Heart left ventricle (tissue), 16 donors: ENCODE measurements around the gene FUBP1. TPM values are rescaled to one million over a fixed set of nuclear protein-coding genes. Genes with fewer than 3 reads are reported as not detected.
A peak's percentile ranks its signal among the peaks of the same experiment; 100 is the strongest.

Source experiments
- ATAC-seq, 4 donors: fragments of 200-7000 bp; cut with Tn5 transposase; one replicate each; pipeline ENCODE4 v1.9.1; 2020 to 2022; ENCODE audit warnings: moderate library complexity in 4 of 4, mild to moderate bottlenecking in 3 of 4, moderate number of reproducible peaks in 1 of 4
- DNase-seq, 5 donors: peaks; one replicate each; pipeline ENCODE4 v3.0.0-alpha.2; 2020
- H3K27ac ChIP-seq, 12 donors: fragments of 200-600 bp; sonication (generic) in 4 of 12; one replicate each; pipeline versions ENCODE4 v1.5.0 to v1.8.0; 2016 to 2022; ENCODE audit warnings: mild to moderate bottlenecking in 2 of 12
- H3K27me3 ChIP-seq, 9 donors: fragments of 200-600 bp; sonication (generic) in 2 of 9; one replicate each; pipeline versions ENCODE4 v1.5.1 to v1.8.0; 2016 to 2022; ENCODE audit warnings: mild to moderate bottlenecking in 3 of 9
- H3K36me3 ChIP-seq, 9 donors: fragments of 200-600 bp; sonication (generic) in 2 of 9; one replicate each; pipeline versions ENCODE4 v1.5.0 to v1.8.0; 2018 to 2022; ENCODE audit warnings: mild to moderate bottlenecking in 2 of 9
- H3K4me1 ChIP-seq, 12 donors: fragments of 200-600 bp; sonication (generic) in 4 of 12; one replicate each; pipeline versions ENCODE4 v1.5.0 to v1.8.0; 2016 to 2022; ENCODE audit warnings: mild to moderate bottlenecking in 3 of 12
- H3K4me3 ChIP-seq, 12 donors: fragments of 200-600 bp; sonication (generic) in 4 of 12; one replicate each; pipeline versions ENCODE4 v1.5.0 to v1.8.0; 2017 to 2022; ENCODE audit warnings: mild to moderate bottlenecking in 9 of 12, moderate library complexity in 4 of 12
- H3K9me3 ChIP-seq, 12 donors: fragments of 200-600 bp; sonication (generic) in 4 of 12; one replicate each; pipeline versions ENCODE4 v1.5.0 to v1.8.0; 2016 to 2022; ENCODE audit warnings: mild to moderate bottlenecking in 1 of 12
- CTCF ChIP-seq, 12 donors: fragments of 200-600 bp; sonication (generic) in 4 of 12; IDR thresholded peaks; one replicate each; pipeline versions ENCODE4 v1.5.0 to v1.8.0; 2018 to 2022; ENCODE audit warnings: antibody characterized with exemption in 12 of 12, mild to moderate bottlenecking in 5 of 12
- POLR2A ChIP-seq, 2 donors: fragments of 450-650 bp; IDR thresholded peaks; one replicate each; pipeline ENCODE4 v1.6.1; 2017; ENCODE audit warnings: antibody characterized with exemption in 2 of 2, mild to moderate bottlenecking in 2 of 2, moderate library complexity in 2 of 2
- WGBS, 4 donors: extraction: QIAGEN DNeasy Blood & Tissue Kit in 2 of 4; methylation state at CpG; one replicate each; pipeline versions ENCODE4 v1.1.5 to v1.1.7; 2013 to 2018; 5-methylcytosine and 5-hydroxymethylcytosine counted together
- intact Hi-C, 10 donors: fragments of 100-400 bp; cut with DNase I; formaldehyde crosslinking; loops; one replicate each; pipeline versions ENCODE4 v1.11.1 to v1.14.2; 2022
- polyA plus RNA-seq, 2 donors: library from polyadenylated mRNA; stranded (reverse); fragments of 200-250 nt; gene quantifications; one replicate each; pipeline ENCODE4 v1.2.3, GENCODE V29; 2013
- total RNA-seq, 9 donors: library from RNA; depleted of rRNA in 2 of 9; stranded (reverse); fragments of >200 nt in 2 of 9; fragmentation: NEBNext Ultra II Directional in 3 of 9; extraction: Animal tissue kit (Norgen Biotek cat#: 25700) in 3 of 9; gene quantifications; one replicate each; pipeline versions ENCODE4 v1.1.0 to v1.2.4, GENCODE V29; 2016 to 2023
- donor health status: ischemic (EF 13 %, LVEDD 7.1; RV severe dilation, severe dysfunction).
- donor health status: healthy with polysubstance abuse.
- donor health status: DM: no; HTN: yes; CAD: no.
- donor health status: DM: no; HTN: no; CAD: no.
- donor health status: ischemic (EF 25% LVEDD 6.9; RV normal size, moderate dysfunction).
- donor health status: ischemic (EF 25% LVEDD 5.7; RV mildly dilated, moderate dysfunction).
- donor health status: healthy.
- donor health status: DM: yes; HTN: yes; CAD: no.
- donor health status: ischemic (EF 35%, LVEDD 5.7; RV mildly dilated, moderate dysfunction).
- donor health status: nonischemic (EF 11% LVEDD 7.7; RV severe dilation, severe dysfunction).
- donor health status: DM: yes; HTN: yes; CAD: no.
- donor health status: PGD.
- donor health status: ischemic (EF 29% LVEDD 5.4; RV normal size, mild dysfunction).
- donor health status: nonischemic (EF 23%, LVEDD 6.1; RV moderate dilation, normal function).

FUBP1 gene
- total and polyA plus RNA-seq, 11 donors = 27.0 to 78.9 (median 54.1) TPM

GRCh38 chr1:77978293-77978968, 441 bp downstream of the FUBP1 start:
- TF ChIP-seq CTCF (IDR thresholded peaks at IDR 0.05) (no peak), POLR2A (IDR thresholded peaks at IDR 0.05) (no peak)
- intact Hi-C loops = loop anchor here (1.0 to 5.0 kb wide), 8 partner anchors 26 to 136 kb away; partner anchors contain the start of genes DNAJB4 (in 5 of the 10) and GIPC2 (in 1 of the 10)
- whole genome bisulfite sequencing, 4 donors = 0 to 1% (median 0%) methylated on average over 30 to 34 of the region's 34 CpGs
- Histone ChIP-seq H3K9me3 (no peaks in the 10 kb centered on the region), H3K4me3 (peak overlapping the region; percentile 42 to 92 (median 80)), H3K4me1 (peaks cover 0 to 64% (median 42%) of the 10 kb centered on the region in 12 donors), H3K27ac (peak overlapping the region; percentile 91 to 99 (median 96)), H3K27me3 (no peaks in the 10 kb centered on the region), H3K36me3 (peaks cover 0 to 28% (median 5%) of the 10 kb centered on the region in 9 donors)
- DNase-seq = peak in 4 of 5 donors; percentile 68 to 77 (median 69)
- ATAC-seq = peak; percentile 60 to 74 (median 69)

- Histone ChIP-seq H3K27ac (peak overlapping the region; percentile 91 to 99 (median 96)), H3K27me3 (no peaks in the 10 kb centered on the region), H3K36me3 (peaks cover 0 to 28% (median 5%) of the 10 kb centered on the region in 9 donors), H3K4me3 (peak overlapping the region; percentile 42 to 92 (median 80)), H3K4me1 (peaks cover 0 to 65% (median 42%) of the 10 kb centered on the region in 12 donors), H3K9me3 (no peaks in the 10 kb centered on the region)
- ATAC-seq (no peak), DNase-seq (no peak)
- no peak for TF ChIP-seq CTCF (IDR thresholded peaks at IDR 0.05)
- no peak for TF ChIP-seq POLR2A (IDR thresholded peaks at IDR 0.05)
- intact Hi-C loops = loop anchor here (1.0 to 5.0 kb wide), 8 partner anchors 27 to 137 kb away; partner anchors contain the start of genes DNAJB4 (in 5 of the 10) and GIPC2 (in 1 of the 10)
- WGBS, 4 donors = 0 to 1% (median 1%) methylated on average over 5 of the region's 5 CpGs
Observed at GRCh38 chr1:77977989-77978292, 931 bp downstream of the FUBP1 start.

GRCh38 chr1:77976433-77977076, 2.3 kb downstream of the FUBP1 start:
- ATAC-seq (no peak), DNase-seq (no peak)
- Histone ChIP-seq H3K27ac (peak overlapping the region in 5 of 12 donors; percentile 95 to 99 (median 98)), H3K9me3 (no peaks in the 10 kb centered on the region), H3K36me3 (peaks cover 0 to 35% (median 5%) of the 10 kb centered on the region in 9 donors), H3K27me3 (no peaks in the 10 kb centered on the region), H3K4me1 (peaks cover 0 to 71% (median 48%) of the 10 kb centered on the region in 12 donors), H3K4me3 (peak overlapping the region in 11 of 12 donors; percentile 65 to 92 (median 81))
- intact Hi-C loops = loop anchor here in 7 of 10 donors (2.0 to 5.0 kb wide), 4 partner anchors 36 to 138 kb away; partner anchors contain the start of gene GIPC2 (in 1 of the 7)
- 71 to 76% (median 74%) methylated on average over 13 of the region's 13 CpGs for WGBS, 4 donors
- TF ChIP-seq POLR2A (IDR thresholded peaks at IDR 0.05) (no peak), CTCF (IDR thresholded peaks at IDR 0.05) (no peak)

GRCh38 chr1:77975907-77976306, 3.0 kb downstream of the FUBP1 start:
- no peaks in the 10 kb centered on the region for H3K27me3 ChIP-seq
- intact Hi-C loops = loop anchor here in 7 of 10 donors (2.0 to 5.0 kb wide), 4 partner anchors 36 to 139 kb away; partner anchors contain the start of gene GIPC2 (in 1 of the 7)
- peak overlapping the region in 10 of 12 donors; percentile 1 to 90 (median 80) for H3K4me3 ChIP-seq
- 22 to 28% (median 24%) methylated on average over 2 of the region's 2 CpGs for WGBS, 4 donors
- peaks cover 0 to 42% (median 5%) of the 10 kb centered on the region in 9 donors for H3K36me3 ChIP-seq
- no peak for ATAC-seq
- H3K27ac ChIP-seq = peak overlapping the region in 5 of 12 donors; percentile 7 to 40 (median 24)
- DNase-seq = no peak
- H3K9me3 ChIP-seq = no peaks in the 10 kb centered on the region
- H3K4me1 ChIP-seq = peaks cover 0 to 71% (median 45%) of the 10 kb centered on the region in 12 donors
- TF ChIP-seq CTCF (IDR thresholded peaks at IDR 0.05) (no peak), POLR2A (IDR thresholded peaks at IDR 0.05) (no peak)
